Ramos (cell line): Measurements from ENCODE around the gene ARHGEF38.
"Not testable (repeated sequence)": the region's sequence is repeated elsewhere in the genome, so short reads cannot be mapped to it uniquely, and the experiment has no call there.

Experiments used
- in situ Hi-C: fragments of 300-500 bp; cut with MboI; formaldehyde crosslinking; loops from one replicate; pipeline ENCODE4 v1.14.3; 2022; ENCODE audit warnings: low sequenced_read_pairs; ENCODE audit not compliant: unreplicated experiment

ARHGEF38 gene

DNA sequence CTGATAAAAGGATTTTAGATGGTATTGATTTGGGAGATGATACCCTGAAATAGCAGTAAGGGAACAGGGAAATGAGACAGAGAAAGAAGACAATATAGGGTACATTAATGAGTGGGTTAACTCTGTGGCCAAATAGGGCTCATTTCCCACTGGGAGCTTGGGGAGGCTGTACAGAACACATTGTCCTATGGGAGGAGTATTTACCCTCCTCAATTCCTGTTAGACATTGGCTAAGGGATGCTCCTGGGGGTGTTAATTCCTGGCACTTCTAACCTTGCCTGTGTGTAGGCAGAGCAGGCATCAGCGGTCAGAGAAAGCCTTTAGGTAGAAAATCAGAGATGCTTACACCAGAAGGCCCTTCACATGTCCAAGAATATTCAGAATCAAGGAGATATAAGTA, 49.0 kb downstream of the ARHGEF38 start:
- in situ Hi-C loops: no loop called here

DNA sequence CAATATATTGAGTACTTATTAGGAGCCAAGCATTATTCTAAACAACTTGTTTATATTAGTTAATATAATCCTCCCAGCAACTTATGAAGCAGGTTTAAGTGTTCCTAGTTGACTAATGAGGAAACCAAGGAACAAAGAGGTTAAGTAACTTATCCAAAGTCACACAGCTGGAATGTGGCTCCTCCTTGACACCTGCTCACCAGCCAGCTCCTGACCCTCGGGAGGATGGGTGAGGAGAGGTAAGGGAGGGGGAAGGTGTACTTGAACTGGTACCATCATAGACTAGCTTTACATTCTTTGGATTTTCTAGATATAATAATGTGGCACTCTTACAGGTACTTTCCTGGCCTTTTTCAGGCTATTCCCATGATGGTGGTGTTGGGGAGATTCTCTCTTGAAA, 50.7 kb downstream of the ARHGEF38 start:
- in situ Hi-C loops: no loop called here

DNA sequence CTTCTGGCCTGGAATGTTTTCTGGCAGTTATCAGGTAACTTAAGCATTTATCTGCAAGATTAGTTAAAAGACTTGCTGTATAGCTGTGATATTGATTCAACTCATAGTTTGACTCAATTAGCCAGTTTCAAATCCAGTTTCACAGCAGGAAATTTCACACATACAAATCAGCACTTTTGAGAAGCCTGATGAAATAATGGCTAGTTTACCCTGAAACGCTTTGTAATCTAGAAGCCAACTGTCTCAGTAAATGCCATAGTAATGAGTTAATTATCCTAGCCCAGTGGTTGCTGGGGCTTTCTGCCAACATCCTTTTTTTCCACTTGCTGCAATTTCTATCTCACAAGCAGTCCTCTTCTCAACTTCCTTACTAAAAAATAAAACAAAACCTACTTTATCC, 53.1 kb downstream of the ARHGEF38 start:
- in situ Hi-C loops: no loop called here

GRCh38 chr4:105607876-105608275, 55.5 kb downstream of the ARHGEF38 start:
- in situ Hi-C loops: no loop called here

GRCh38 chr4:105609819-105610218, 57.4 kb downstream of the ARHGEF38 start:
- in situ Hi-C loops: not testable (repeated sequence)

DNA sequence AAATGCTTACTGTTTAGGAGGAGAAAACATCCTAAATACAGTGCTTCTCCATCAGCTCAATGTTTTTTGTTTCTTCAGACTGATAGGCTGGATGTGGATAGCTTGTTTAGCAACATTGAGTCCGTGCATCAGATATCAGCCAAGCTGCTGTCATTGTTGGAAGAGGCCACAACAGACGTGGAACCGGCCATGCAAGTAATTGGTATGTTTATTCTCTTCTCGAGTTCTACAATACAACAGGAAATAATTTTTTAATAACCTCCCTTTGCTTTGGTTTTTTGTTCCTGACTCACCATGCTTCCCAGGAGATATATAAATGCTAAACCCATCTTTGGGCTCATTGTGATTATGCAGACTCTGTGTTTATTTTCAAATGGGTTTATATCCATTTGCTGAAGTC, 60.9 kb downstream of the ARHGEF38 start:
- in situ Hi-C loops: no loop called here

GRCh38 chr4:105619188-105619931, 66.9 kb downstream of the ARHGEF38 start:
- in situ Hi-C loops: no loop called here

DNA sequence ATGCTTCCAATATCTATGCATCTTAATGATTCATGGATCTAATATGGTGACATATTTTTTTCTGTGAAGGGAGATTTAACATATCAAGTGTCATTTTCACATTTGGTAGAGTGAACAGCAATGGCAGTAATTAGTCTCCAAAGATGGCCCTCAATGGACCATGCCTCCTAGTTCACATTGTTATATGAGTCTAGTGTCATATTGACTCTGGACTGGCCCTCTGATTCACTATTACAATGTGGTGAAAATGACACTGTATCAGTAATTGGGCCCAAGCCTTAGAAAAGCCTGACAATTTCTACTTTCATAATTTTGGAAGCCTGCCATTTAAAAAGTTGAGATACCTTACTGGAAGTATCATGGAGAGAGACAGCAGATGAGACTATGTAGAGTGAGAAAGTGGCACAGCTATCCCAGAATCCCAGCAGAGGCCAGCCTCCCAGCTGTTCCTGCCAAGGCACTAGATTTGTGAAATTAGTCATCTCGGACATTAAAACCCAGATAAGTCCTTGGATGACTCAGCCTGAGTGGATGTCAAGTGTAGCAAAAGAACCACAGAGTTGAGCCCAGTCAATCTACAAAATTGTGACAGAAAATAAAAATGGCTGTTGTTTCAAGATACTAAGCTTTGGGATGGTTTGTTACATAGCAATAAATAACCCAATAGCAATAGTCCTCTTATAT, 68.4 kb downstream of the ARHGEF38 start:
- in situ Hi-C loops: no loop called here

DNA sequence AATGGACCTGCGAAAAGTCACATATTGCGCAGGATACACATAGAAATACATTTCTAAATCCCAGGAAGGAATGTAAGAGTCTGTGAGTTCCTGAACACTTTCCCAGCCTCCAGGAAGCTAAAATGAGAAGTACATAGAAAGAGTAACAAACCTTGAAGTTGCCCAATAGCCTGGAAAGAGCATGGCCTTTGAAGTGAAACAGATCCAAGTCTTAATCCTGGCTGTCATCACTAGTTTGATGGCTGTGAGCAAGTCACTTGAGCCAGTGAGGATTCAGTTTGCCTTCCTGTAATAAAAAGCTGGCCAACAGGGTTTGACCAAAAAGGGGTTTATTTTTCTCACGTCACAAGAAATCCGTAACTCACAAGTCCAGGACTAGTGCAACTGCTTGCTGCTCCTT, 69.8 kb downstream of the ARHGEF38 start:
- in situ Hi-C loops: no loop called here

DNA sequence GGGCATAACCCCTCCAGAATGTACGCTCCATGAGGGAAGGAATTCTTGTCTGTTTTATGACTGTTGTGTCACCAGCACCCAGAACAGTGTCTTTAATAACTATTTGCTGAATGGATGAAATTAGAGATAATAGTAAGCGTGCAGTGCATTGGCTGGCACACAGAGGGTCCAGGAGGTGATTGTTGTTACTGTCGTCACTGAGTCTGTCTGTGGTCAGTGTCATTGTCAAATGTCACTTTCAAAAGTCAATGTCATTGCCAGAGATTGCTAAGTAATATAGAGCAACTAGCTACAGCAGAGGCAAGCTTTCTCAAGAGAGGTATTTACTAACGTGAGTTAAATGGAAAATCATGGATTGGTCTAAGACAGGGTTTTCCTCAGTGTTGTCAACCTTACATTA, 70.7 kb downstream of the ARHGEF38 start:
- in situ Hi-C loops: no loop called here

GRCh38 chr4:105624530-105624929, 72.1 kb downstream of the ARHGEF38 start:
- in situ Hi-C loops: no loop called here

DNA sequence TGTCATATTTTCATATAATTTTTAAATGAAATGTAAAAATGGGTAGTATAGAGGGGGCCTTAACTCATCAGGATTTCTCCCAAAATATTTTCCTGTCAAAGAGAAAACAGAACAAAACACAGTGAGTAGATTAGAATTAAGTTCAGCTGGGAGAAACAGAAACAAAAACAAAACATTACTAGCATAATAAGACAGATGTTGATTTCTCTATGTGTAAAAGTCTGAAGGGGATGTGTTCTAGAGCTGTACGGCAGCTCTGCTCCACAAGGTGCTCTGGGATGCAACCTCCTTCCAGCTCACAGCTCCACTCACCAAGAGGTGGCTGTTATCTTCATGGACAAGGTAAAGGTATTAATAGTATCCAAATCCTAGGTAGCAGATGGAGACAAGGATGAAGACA, 72.8 kb downstream of the ARHGEF38 start:
- in situ Hi-C loops: no loop called here

DNA sequence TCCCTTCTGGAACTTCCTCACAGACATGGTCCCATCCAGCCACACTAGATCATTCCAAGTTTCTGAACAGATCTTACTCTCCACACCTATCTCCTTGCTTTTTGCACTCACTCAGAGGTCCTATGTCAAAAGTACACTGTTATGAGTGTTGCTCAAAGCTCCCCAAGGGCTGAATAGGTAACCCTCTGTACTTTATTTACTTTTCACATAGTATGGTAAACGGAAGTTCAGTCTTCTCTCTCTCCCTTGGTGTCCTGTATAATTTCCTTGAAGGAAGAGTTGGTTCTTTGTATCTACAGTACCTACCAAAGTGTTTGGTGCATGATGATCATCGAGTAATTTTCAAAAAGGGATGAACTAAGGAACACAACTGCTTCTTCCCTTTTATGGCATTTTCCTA, 74.4 kb downstream of the ARHGEF38 start:
- in situ Hi-C loops: no loop called here

- in situ Hi-C loops: no loop called here
These were observed 75.2 kb downstream of the ARHGEF38 start for GRCh38 chr4:105627620-105628019.

DNA sequence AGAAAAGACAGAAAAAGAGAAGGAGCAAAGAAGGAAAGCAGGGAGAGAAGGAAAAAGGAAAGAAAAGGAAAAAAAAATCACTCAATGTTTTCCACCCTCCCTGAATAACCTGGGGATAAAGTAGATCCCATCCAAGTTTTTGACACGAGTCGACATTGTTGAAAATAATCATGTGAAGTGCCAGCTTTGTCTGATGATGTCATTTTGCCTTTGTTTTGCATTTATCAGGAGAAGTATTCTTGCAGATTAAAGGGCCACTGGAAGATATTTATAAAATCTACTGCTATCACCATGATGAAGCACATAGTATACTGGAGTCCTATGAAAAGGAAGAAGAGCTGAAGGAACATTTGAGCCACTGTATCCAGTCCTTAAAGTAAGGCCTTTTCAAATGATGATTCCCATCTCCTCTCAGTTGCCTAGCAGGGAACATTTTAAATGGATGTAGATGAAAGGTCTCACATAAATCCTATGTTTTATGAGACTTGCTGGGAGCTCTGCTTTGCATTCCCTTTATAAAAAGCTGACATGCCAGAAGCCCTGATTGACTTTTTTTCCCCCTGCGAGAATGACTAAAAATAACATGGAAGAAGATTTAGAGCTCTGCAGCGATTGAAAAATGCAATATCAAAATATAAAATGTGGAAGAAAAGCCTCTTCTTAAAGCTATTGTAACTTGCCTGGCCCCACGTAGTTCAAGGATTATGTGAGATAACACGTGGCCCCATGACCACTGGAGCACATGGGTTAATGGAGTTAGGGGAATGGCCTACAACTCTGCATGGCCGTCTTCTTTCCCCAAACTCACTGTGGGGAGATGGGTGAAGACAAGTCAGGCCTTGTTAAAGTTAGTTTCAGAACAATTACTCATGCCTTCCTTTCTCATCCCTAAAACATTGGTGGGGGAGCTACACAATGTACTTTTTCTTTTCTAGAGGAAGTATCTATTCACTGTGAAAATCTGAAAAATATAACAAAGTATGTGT, 78.5 kb downstream of the ARHGEF38 start:
- in situ Hi-C loops: no loop called here

DNA sequence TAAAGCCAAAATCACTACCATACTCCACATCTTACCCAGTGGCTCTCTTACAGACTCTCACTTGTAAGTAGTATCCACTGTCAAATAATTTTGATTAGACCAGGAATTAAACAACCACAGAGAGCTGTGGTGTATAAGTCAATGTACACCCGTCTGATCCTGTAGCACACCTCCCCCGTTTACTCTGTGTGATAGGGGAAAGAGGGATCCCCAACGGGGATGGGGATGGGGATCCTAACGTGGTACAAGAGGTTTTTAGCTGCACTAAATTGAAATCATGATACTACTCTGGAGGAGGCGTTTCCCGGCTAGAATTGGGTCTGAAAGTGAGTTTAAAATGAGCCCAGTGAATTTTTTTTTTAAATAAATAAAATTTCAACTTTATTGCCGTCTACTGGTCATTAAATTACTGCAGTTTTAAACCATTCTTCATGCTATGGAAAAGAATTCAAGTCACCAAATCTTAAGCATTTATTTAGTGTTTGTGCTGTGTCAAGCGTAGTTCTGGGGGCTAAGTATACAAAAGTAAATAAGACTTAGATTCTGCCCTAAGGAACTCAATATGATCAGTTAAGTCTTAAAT, 79.5 kb downstream of the ARHGEF38 start:
- in situ Hi-C loops: no loop called here

DNA sequence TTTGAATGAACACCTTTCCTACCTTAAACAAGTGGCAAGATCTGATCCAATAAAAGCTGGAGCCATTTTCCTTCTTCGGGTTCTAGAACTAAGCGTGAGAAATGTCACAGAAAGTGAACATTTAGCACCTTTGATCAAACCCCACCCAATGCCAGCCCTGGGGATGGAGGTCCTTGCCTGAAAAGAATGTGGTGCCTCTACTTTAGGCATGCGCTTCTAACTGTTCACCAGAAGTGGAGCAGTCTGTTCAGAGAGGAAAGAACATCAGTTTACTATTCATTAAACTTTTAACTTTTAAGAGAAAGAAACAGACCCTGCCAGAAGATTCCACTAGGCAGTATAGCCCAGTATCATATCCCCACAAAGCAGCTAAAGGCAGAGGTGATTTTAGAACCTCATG, 80.2 kb downstream of the ARHGEF38 start:
- in situ Hi-C loops: no loop called here

DNA sequence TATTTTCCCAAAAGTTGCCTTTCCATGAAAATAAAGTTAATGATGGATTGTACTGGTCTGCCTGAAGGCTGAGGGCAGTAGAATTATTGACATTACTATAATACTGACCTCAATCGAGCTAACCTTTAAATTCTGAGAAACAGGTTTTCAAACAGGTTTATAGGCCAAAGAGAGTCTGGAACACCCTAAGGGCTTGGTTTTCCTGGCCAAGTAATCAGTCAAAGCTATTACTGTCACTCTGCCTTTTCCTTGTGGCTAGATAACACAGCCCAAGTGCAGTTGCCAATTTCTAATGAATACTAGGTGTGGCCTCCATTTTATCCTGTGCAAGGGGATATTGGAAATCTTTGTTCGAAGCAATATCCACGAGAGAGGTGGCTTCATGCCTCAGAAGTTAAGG, 80.8 kb downstream of the ARHGEF38 start:
- in situ Hi-C loops: no loop called here

- in situ Hi-C loops: no loop called here
These were observed 82.1 kb downstream of the ARHGEF38 start for GRCh38 chr4:105634402-105635080.
